ENCODE measurements around the gene KIAA0232.

DNA sequence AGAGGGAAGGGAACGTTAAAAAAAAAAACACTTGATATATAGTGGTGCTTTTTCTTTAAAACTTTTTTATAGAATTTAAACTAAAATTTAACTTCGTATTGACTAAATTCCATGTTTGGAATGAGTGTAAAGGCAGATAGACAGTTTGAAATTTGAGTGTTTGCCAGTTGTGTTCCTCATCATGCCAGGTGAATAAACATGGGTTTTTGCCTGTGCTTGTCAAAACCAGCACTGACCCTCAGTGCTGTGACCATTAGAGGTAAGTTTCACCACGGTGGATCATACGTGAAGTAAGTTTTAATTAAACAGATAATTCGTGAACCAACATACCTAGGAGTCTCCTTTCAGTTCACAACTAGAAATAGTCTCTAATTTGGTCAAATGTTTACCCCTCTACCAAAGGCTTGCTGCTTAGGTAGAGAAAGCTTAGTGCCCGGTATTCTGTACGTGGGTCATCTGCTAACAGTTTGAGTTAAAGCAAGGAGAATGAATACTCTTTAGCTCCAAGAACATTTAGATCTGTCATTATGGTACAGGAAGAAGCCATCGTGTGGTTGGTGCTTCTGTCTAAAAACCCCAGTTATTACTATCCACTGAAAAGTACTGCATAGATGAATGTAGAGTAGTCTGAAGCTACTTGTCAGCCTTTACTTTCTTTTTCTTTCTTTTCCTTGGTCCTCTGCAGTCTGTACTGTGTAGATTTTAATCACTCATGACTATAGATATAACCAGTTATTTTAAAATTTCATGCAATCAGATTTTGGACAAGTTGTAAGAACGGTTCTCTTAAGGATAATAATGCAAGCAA lies 32.7 kb downstream of the KIAA0232 start:
- no peak for TF ChIP-seq CTCF (IDR thresholded peaks at IDR 0.05)
- TF ChIP-seq EP300 (IDR thresholded peaks at IDR 0.05) = no peak
